HepG2 (cell line): ENCODE data around the gene FBLN7. TPM values are rescaled to one million over a fixed set of nuclear protein-coding genes. Genes with fewer than 3 reads are reported as not detected.

Source experiments
- ATAC-seq: fragments of 200-7000 bp; cut with Tn5 transposase; 3 replicates; pipeline ENCODE4 v1.9.1; 2020; ENCODE audit warnings: mild to moderate bottlenecking, moderate library complexity
- BruUV-seq: library from RNA; stranded (reverse); fragments of 400-500 nt; replicated peaks from 2 replicates; lab custom pipeline; 2021; lab: Mats Ljungman, UMichigan
- CTCF ChIA-PET: fragments of 300-600 bp; formaldehyde crosslinking; extraction: SDS; loops from one replicate; lab custom pipeline; 2021; ENCODE audit warnings: low total read pairs, inconsistent platforms, low intra/inter-chr PET ratio; lab: Yijun Ruan, JAX
- POLR2A ChIA-PET: fragments of 350-600 bp; sonication (Branson Sonifier 250); formaldehyde crosslinking; loops from one replicate; lab custom pipeline; 2020; ENCODE audit warnings: antibody characterized with exemption, inconsistent platforms; lab: Yijun Ruan, JAX
- DNase-seq: peaks from one replicate; pipeline ENCODE4 v3.0.0-alpha.2; 2015; ENCODE audit warnings: low spot score
- FAIRE-seq: peaks from 3 replicates; lab custom pipeline; 2011; peaks lifted over from hg19 to GRCh38; lab: Jason Lieb, UNC
- H2AFZ ChIP-seq: one replicate; pipeline ENCODE4 v1.6.1; 2011; ENCODE audit warnings: low read length, inconsistent platforms
- H3K27ac ChIP-seq: fragments of 300-600 bp; 3 replicates; pipeline ENCODE4 v1.8.0; 2011; ENCODE audit warnings: mixed run types, mild to moderate bottlenecking, mixed read lengths, low read length, inconsistent platforms; ENCODE audit not compliant: insufficient read depth; ENCODE audit errors: extremely low read length
- H3K27me3 ChIP-seq, 2 experiments: fragments of 200-600 bp in 1 of 2; 2 replicates in 1 of 2; 3 replicates in 1 of 2; pipeline versions ENCODE4 v1.6.0 to v1.8.0; 2011; ENCODE audit warnings: low read length in 2 of 2, mild to moderate bottlenecking in 2 of 2, moderate library complexity in 2 of 2, inconsistent platforms in 1 of 2; ENCODE audit not compliant: insufficient read depth in 2 of 2, control insufficient read depth in 1 of 2
- H3K36me3 ChIP-seq, 2 experiments: fragments of 200-600 bp in 1 of 2; replicated peaks in 1 of 2; 2 replicates in 1 of 2; 3 replicates in 1 of 2; pipeline versions ENCODE4 v1.5.1 to v1.8.0; 2011; ENCODE audit warnings: low read length in 2 of 2, inconsistent platforms in 1 of 2; ENCODE audit not compliant: insufficient read depth in 2 of 2, control insufficient read depth in 1 of 2
- H3K4me1 ChIP-seq: 2 replicates; pipeline ENCODE4 v1.5.1; 2012; ENCODE audit warnings: low read length, inconsistent platforms; ENCODE audit not compliant: insufficient read depth
- H3K4me2 ChIP-seq: 2 replicates; pipeline ENCODE4 v1.6.0; 2011; ENCODE audit warnings: low read depth, low read length, inconsistent platforms
- H3K4me3 ChIP-seq, 3 experiments: fragments of 200-600 bp in 1 of 3; sonication (generic), shearing (Covaris generic) in 1 of 3; replicated peaks in 1 of 3; 2 replicates each; pipeline ENCODE4 v1.5.1; 2011 to 2016; ENCODE audit warnings: low read length in 3 of 3, inconsistent platforms in 2 of 3, low read depth in 2 of 3, mild to moderate bottlenecking in 2 of 3, control low read depth in 1 of 3, mixed read lengths in 1 of 3; ENCODE audit not compliant: insufficient read depth in 1 of 3
- H3K79me2 ChIP-seq: one replicate; pipeline ENCODE4 v1.6.1; 2011; ENCODE audit warnings: low read length, inconsistent platforms; ENCODE audit not compliant: insufficient read depth
- H3K9ac ChIP-seq: 2 replicates; pipeline ENCODE4 v1.6.0; 2011; ENCODE audit warnings: mild to moderate bottlenecking, low read depth, low read length, inconsistent platforms; ENCODE audit not compliant: insufficient read depth
- H3K9me3 ChIP-seq: 2 replicates; pipeline ENCODE4 v1.5.1; 2012; ENCODE audit warnings: mild to moderate bottlenecking, low read length
- H4K20me1 ChIP-seq: 2 replicates; pipeline ENCODE4 v1.6.0; 2011; ENCODE audit warnings: inconsistent platforms, mild to moderate bottlenecking, low read length, moderate library complexity; ENCODE audit not compliant: insufficient read depth
- ATF3 ChIP-seq: sonication (generic); formaldehyde crosslinking; IDR thresholded peaks from 2 replicates; pipeline ENCODE4 v1.4.0; 2020; ENCODE audit warnings: missing genetic modification reagents
- ERF ChIP-seq: IDR thresholded peaks from 2 replicates; pipeline ENCODE4 v1.6.1; 2018; ENCODE audit warnings: missing biosample characterization, missing genetic modification reagents
- HMG20A ChIP-seq: IDR thresholded peaks from 2 replicates; pipeline ENCODE4 v1.6.1; 2016; ENCODE audit warnings: borderline replicate concordance
- HNF4A ChIP-seq: sonication (generic); formaldehyde crosslinking; IDR thresholded peaks from 2 replicates; pipeline ENCODE4 v1.4.0; 2020; ENCODE audit warnings: missing genetic modification reagents
- HNF4G ChIP-seq, 2 experiments: sonication (generic) in 1 of 2; formaldehyde crosslinking in 1 of 2; IDR thresholded peaks; 2 replicates each; pipeline versions ENCODE4 v1.4.0 to v1.6.1; 2011 to 2020; ENCODE audit warnings: borderline replicate concordance in 2 of 2, low read depth in 2 of 2, mild to moderate bottlenecking in 2 of 2, low read length in 1 of 2, missing genetic modification reagents in 1 of 2, moderate library complexity in 1 of 2
- LCORL ChIP-seq, 2 experiments: fragments of 450-650 bp in 1 of 2; sonication (generic) in 1 of 2; formaldehyde crosslinking in 1 of 2; IDR thresholded peaks; 2 replicates each; pipeline versions ENCODE4 v1.5.0 to v1.6.1; 2017 to 2020; ENCODE audit warnings: antibody characterized with exemption in 1 of 2, missing genetic modification reagents in 1 of 2
- PPARG ChIP-seq: conservative IDR thresholded peaks from 2 replicates; pipeline ENCODE4 v1.6.1; 2016; ENCODE audit warnings: missing biosample characterization, missing genetic modification reagents
- RAD21 ChIP-seq: fragments of 450-650 bp; formaldehyde crosslinking; IDR thresholded peaks from 2 replicates; pipeline ENCODE4 v1.5.0; 2020; ENCODE audit warnings: mild to moderate bottlenecking
- RARA ChIP-seq: IDR thresholded peaks from 2 replicates; pipeline ENCODE4 v1.6.1; 2016; ENCODE audit warnings: missing genetic modification reagents, missing compliant biosample characterization
- RXRB ChIP-seq: IDR thresholded peaks from 2 replicates; pipeline ENCODE4 v1.6.1; 2016; ENCODE audit warnings: borderline replicate concordance, missing genetic modification reagents, missing compliant biosample characterization
- SAP130 ChIP-seq: IDR thresholded peaks from 2 replicates; pipeline ENCODE4 v1.6.1; 2016; ENCODE audit warnings: low read depth
- SOX13 ChIP-seq, 3 experiments: fragments of 450-650 bp in 1 of 3; sonication (generic) in 1 of 3; formaldehyde crosslinking in 1 of 3; IDR thresholded peaks in 2 of 3; conservative IDR thresholded peaks in 1 of 3; 2 replicates each; pipeline versions ENCODE4 v1.5.0 to v1.6.1; 2016 to 2020; ENCODE audit warnings: antibody characterized with exemption in 1 of 3, mild to moderate bottlenecking in 1 of 3, missing compliant biosample characterization in 1 of 3, missing genetic modification reagents in 1 of 3, moderate library complexity in 1 of 3
- TEAD3 ChIP-seq: optimal IDR thresholded peaks from 2 replicates; pipeline ENCODE3; 2016; ENCODE audit warnings: borderline replicate concordance
- ZBTB46 ChIP-seq: sonication (generic); formaldehyde crosslinking; IDR thresholded peaks from 2 replicates; pipeline ENCODE4 v1.4.0; 2020; ENCODE audit warnings: mild to moderate bottlenecking, missing genetic modification reagents, borderline replicate concordance
- ZMYM3 ChIP-seq: sonication (generic); formaldehyde crosslinking; IDR thresholded peaks from 2 replicates; pipeline ENCODE4 v1.5.1; 2020; ENCODE audit warnings: mild to moderate bottlenecking, missing genetic modification reagents
- ZNF580 ChIP-seq: IDR thresholded peaks from 2 replicates; pipeline ENCODE4 v1.6.1; 2016; ENCODE audit warnings: low read depth, borderline replicate concordance
- ZNF605 ChIP-seq: sonication (generic); formaldehyde crosslinking; IDR thresholded peaks from 2 replicates; pipeline ENCODE4 v1.8.0; 2022; ENCODE audit warnings: mild to moderate bottlenecking, missing genetic modification reagents
- ZNF749 ChIP-seq: sonication (generic); formaldehyde crosslinking; IDR thresholded peaks from 2 replicates; pipeline ENCODE4 v1.8.0; 2022; ENCODE audit warnings: mild to moderate bottlenecking, missing genetic modification reagents, moderate library complexity, borderline replicate concordance
- WGBS: methylation state at CpG from one replicate; pipeline ENCODE4 v1.1.6; 2017; ENCODE audit warnings: low lambda C conversion rate; 5-methylcytosine and 5-hydroxymethylcytosine counted together
- in situ Hi-C: cut with HindIII; loops from 2 replicates; pipeline ENCODE4 v1.10.0; 2017; ENCODE audit warnings: low pct_unique_long_range_greater_than_20kb; ENCODE audit not compliant: extremely low pct_ligation_motif_present
- intact Hi-C: fragments of 100-400 bp; cut with micrococcal nuclease; formaldehyde crosslinking; loops from one replicate; pipeline ENCODE4 v1.10.0; 2022; ENCODE audit not compliant: unreplicated experiment
- polyA plus RNA-seq, 8 experiments: library from polyadenylated mRNA; depleted of rRNA in 3 of 8; stranded (reverse) in 7 of 8; unstranded in 1 of 8; fragments of >200 nt; fragmentation: Illumina TruSeq in 4 of 8; extraction: Trizol in 4 of 8; gene quantifications; 2 replicates each; pipeline versions ENCODE4 v1.2.1 to v1.2.3, GENCODE V29; 2011 to 2016; ENCODE audit warnings: low read depth in 4 of 8, missing spikeins in 1 of 8, mixed read lengths in 1 of 8; ENCODE audit not compliant: insufficient read depth in 1 of 8
- total RNA-seq, 5 experiments: library from RNA; depleted of rRNA; stranded (reverse); fragments of >200 nt; fragmentation: Illumina TruSeq; extraction: Trizol; gene quantifications; 2 replicates each; pipeline ENCODE4 v1.2.3, GENCODE V29; 2016; ENCODE audit warnings: low read depth in 1 of 5
- TF ChIP-seq, protein P1 (sequence below): sonication (generic); formaldehyde crosslinking; IDR thresholded peaks from 2 replicates; pipeline ENCODE4 v1.4.0; 2020; ENCODE audit warnings: missing genetic modification reagents

FBLN7 gene
- total and polyA plus RNA-seq, 2 of the 13 experiments (the other 11 are each of a cell fraction or from before 2014, with no cell fraction given) = 1.4 to 2.3 TPM

DNA sequence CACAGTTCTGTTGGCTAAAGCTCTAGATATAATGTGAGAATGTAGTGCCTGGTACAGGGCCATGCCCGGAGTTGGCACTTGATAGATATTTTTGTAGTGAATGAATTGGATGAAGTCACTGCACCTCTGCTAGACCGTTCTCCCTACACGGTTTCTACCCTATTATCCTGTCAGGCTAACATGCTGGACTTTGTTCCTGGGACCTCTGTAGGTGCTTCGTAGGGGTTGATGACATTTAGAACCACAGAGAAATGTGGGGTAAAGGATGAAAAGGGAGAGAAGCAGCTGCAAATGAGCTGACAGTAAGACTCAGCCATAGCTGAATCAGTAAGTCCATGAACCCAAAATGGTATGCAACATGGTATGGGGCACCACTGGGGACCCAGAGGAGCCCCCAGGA lies 4.1 kb upstream of the FBLN7 start:
- no peaks in the 10 kb centered on the region for H4K20me1 ChIP-seq
- ChIA-PET POLR2A (no interaction called here), CTCF (no interaction called here)
- in situ Hi-C loops (no loop called here), intact Hi-C loops (no loop called here)
- no peak for FAIRE-seq
- H3K9ac ChIP-seq = no peak overlapping the region
- H3K79me2 ChIP-seq = no peaks in the 10 kb centered on the region
- peaks cover 33% of the 10 kb centered on the region for H3K4me1 ChIP-seq
- 0% methylated on average over 4 of the region's 4 CpGs for WGBS
- BruUV-seq = no TSS peak
- DNase-seq = peak; percentile 39
- TF ChIP-seq RXRB (CRISPR knock-in tag) = peak; percentile 74; the same call in 1 of the 2 replicates
- TF ChIP-seq ZNF605 (CRISPR knock-in tag) = 0 out of 2 replicates have a peak, but pooled peaks have one; percentile 59
- 0 out of 2 replicates have a peak, but pooled peaks have one; percentile 22 for TF ChIP-seq HMG20A (CRISPR knock-in tag)
- no peak for TF ChIP-seq ATF3 (CRISPR knock-in tag)
- 0 out of 2 replicates have a peak, but pooled peaks have one; percentile 32 for TF ChIP-seq ERF (CRISPR knock-in tag)
- TF ChIP-seq SOX13 (IDR thresholded peaks at IDR 0.05) = no peak
- TF ChIP-seq SOX13 (CRISPR knock-in tag; conservative IDR thresholded peaks at IDR 0.05 in 1 of 2, IDR thresholded peaks at IDR 0.05 in 1 of 2) = 0 out of 4 replicates have a peak, but pooled peaks of 1 of the 2 experiments have one; percentile 4
- 0 out of 2 replicates have a peak, but pooled peaks have one; percentile 14 for TF ChIP-seq ZNF580 (CRISPR knock-in tag)
- peak; percentile 74 for TF ChIP-seq HNF4A (CRISPR knock-in tag)
- 0 out of 2 replicates have a peak, but pooled peaks have one; percentile 37 for TF ChIP-seq PPARG (CRISPR knock-in tag)
- peak; percentile 14; the same call in 1 of the 2 replicates for TF ChIP-seq RARA (CRISPR knock-in tag)
- TF ChIP-seq, protein P1, sequence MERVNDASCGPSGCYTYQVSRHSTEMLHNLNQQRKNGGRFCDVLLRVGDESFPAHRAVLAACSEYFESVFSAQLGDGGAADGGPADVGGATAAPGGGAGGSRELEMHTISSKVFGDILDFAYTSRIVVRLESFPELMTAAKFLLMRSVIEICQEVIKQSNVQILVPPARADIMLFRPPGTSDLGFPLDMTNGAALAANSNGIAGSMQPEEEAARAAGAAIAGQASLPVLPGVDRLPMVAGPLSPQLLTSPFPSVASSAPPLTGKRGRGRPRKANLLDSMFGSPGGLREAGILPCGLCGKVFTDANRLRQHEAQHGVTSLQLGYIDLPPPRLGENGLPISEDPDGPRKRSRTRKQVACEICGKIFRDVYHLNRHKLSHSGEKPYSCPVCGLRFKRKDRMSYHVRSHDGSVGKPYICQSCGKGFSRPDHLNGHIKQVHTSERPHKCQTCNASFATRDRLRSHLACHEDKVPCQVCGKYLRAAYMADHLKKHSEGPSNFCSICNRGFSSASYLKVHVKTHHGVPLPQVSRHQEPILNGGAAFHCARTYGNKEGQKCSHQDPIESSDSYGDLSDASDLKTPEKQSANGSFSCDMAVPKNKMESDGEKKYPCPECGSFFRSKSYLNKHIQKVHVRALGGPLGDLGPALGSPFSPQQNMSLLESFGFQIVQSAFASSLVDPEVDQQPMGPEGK (CRISPR knock-in tag) = peak; percentile 11; the same call in 1 of the 2 replicates
- TF ChIP-seq TEAD3 = peak; percentile 28
- 0 out of 2 replicates have a peak, but pooled peaks have one; percentile 16 for TF ChIP-seq ZMYM3 (CRISPR knock-in tag)
- 0 out of 2 replicates have a peak, but pooled peaks have one; percentile 41 for TF ChIP-seq HNF4G (IDR thresholded peaks at IDR 0.05; ENCODE audit: borderline replicate concordance, low read depth, low read length)
- TF ChIP-seq HNF4G (CRISPR knock-in tag; IDR thresholded peaks at IDR 0.05; ENCODE audit: borderline replicate concordance, low read depth) = no peak
- TF ChIP-seq LCORL (IDR thresholded peaks at IDR 0.05) = no peak
- TF ChIP-seq LCORL (CRISPR knock-in tag; IDR thresholded peaks at IDR 0.05) = 0 out of 2 replicates have a peak, but pooled peaks have one; percentile 44
- no peak for TF ChIP-seq RAD21 (CRISPR knock-in tag)
- no peak for TF ChIP-seq ZBTB46 (CRISPR knock-in tag)
- TF ChIP-seq ZNF749 (CRISPR knock-in tag) = no peak
- TF ChIP-seq SAP130 = 0 out of 2 replicates have a peak, but pooled peaks have one; percentile 21
- H2AFZ ChIP-seq = no peak overlapping the region
- ATAC-seq = peak; percentile 62
- H3K27ac ChIP-seq = no peak overlapping the region
- H3K4me2 ChIP-seq = peak overlapping the region; percentile 60
- no peaks in the 10 kb centered on the region; a peak in 2 of 5 replicates for H3K27me3 ChIP-seq
- H3K4me3 ChIP-seq = no peak overlapping the region
- H3K36me3 ChIP-seq = no peaks in the 10 kb centered on the region
- no peaks in the 10 kb centered on the region for H3K9me3 ChIP-seq
